Activated CD8-positive, alpha-beta memory T cell treated with anti-CD3 and anti-CD28 coated beads for 24 hours (primary cell): Measurements from ENCODE around the gene AQP1.

ENCODE experiments used
- DNase-seq: peaks from one replicate; pipeline ENCODE4 v3.0.0-alpha.2; 2020

Gene AQP1

DNA sequence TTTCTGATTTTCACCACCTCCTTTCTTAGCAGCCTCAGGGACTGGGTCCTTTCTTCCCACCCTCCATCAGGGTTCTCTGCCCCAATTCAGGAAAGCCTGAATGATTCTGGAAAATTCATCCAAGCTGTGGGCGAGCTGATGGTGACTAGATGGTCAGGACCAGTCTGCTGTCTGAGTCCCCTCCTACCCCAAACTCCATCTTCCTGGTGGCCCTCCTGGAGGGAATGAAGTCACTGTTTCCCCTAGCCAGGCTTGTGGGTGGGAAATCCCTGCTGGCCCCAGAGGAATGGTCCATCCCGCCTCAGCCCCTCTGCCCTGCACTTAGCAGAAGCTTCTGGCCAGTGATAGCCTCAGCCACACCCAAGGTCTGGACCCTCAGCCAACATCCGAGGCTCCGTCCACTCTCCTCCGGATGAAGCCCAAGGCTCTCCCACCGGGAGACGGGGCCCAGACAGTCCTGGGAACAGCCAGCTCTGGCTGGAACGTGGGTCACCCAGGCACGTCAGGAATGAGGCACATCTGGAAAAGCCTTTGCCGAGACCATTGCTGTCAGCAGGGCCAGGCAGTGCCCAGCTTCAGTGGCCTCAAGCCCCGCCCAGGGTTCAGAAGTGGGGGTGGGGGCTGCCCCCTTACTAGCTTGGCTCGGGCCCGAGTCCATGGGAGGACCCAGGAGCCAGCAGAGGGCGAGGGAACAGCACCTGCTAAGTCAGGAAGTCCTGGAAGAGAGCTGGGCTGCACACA lies 4.0 kb upstream of the AQP1 start:
- DNase-seq = no peak

DNA sequence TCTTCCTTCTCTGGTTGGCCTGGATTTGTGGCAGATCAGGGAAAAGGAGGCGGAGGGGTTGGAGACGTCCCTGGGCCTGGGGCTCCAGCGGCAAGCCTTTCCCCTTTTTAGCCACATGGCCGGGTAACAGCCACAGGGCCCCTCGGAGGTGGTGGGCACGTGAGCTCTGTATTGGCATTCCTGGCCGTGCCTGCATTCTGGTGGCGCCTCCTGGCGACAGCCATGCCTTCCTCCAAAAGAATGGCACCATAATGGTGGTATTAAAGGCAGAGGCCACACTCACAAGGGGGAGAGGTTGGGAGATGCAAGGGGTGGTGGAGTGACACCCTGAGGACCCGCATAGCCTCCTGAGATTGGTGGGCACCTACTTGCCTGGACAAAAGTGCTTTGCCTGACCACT lies 3.0 kb upstream of the AQP1 start:
- DNase-seq = no peak

DNA sequence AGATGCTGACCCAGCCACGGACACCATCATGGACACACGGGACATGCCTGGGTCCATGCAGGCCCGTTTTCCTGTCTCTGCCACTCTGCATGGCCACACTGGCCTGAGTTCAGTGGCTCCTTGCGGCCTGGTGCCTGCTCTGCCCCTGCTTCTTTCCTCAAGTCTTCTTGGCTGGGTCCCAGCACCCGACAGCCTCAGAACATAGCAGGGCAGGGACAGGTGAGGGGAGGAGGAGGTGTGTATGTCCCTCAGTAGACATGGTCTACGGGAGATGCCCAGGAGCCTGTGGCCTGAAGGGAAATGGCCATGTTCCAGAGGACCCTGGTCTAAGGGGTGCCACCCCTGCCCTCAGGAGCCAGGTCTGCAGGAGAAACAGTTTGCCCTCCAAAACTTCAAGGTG lies 2.2 kb upstream of the AQP1 start:
- DNase-seq = no peak

DNA sequence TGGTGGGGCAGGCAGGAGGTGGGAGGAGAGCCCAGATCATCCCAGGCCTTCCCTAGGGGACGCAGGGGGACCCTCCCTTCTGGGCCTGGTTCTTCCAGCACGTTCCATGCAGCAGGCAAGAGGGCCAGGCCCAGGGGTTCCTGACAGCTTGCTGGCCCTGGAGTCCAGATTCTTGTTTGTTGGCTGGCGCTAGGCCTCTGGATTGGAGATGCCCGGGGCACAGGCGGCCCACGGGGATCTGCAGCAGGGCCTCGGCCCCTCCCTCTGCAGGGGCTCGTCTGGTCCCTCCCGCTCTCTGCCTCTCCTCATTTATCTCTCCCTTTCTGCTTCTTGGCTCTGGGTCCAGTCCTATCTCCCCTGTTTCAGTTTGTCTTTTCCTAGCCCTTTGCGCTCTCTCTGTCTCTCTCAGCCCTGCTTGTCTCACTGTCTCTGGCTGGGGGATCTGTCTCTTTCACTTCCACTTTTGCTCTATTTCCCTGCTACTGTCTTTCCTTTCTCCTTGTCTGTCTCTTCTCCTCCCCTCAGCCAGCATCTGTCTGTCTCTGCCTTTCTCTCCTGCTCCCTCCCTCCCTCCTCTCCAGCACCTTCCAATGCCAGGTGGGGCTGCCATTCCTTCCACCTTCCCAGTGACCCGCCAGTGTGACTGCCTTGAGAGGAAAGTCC lies 1.1 kb upstream of the AQP1 start:
- no peak for DNase-seq

DNA sequence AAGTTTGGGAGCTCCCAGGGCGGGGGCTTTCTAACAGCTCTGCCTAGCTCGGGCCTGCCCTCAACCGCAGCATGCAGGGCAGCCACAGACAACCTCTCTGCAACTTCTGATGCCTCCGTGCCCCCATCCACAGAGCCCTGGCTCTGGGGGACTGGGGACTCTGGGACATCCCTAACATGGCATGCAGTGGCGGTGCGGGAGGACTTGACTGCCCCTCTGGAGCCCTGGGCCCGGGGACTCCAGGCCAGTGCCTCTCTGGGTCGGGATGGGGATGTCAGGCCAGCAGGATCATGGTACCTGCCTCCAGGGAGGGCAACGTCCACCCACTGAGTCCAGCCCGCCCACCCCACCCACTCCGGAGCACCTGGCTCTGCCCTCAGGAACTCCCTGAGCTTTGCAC lies 520 bp upstream of the AQP1 start:
- no peak for DNase-seq

DNA sequence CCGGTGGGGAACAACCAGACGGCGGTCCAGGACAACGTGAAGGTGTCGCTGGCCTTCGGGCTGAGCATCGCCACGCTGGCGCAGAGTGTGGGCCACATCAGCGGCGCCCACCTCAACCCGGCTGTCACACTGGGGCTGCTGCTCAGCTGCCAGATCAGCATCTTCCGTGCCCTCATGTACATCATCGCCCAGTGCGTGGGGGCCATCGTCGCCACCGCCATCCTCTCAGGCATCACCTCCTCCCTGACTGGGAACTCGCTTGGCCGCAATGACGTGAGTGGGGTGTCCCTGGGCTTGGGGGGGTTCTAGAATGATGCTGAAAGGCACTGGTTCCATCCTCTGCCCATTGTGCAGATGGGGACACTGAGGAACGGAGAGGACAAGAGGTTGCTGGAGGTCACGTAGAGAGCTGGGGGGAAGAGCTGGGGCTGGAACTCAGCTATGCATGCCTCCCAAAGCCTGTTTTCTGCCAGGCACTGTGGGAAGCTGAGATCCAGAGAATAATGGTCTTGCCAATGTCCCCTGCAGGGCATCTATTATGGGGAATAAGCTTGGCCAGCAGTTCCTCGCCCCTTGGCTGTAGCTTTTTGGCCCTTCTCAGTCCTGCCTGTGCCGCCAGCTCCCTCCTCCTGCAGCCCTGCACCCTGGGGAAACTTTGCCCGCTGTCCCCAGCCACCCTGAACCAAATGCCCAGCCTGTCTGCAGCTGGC lies 523 bp downstream of the AQP1 start:
- no peak for DNase-seq

DNA sequence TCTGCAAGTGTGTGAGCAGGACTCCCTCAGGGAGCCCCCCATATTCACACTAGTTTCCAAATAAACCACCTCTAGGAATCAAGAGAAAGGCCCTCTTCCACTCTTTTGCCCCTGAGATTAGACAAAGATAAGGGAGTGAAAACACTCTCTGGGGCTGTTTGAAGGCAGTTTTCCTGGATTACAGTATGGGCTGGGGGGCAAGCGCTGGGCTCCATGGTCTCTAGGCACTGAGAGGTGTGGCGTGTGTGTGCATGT lies 1.0 kb downstream of the AQP1 start:
- no peak for DNase-seq

DNA sequence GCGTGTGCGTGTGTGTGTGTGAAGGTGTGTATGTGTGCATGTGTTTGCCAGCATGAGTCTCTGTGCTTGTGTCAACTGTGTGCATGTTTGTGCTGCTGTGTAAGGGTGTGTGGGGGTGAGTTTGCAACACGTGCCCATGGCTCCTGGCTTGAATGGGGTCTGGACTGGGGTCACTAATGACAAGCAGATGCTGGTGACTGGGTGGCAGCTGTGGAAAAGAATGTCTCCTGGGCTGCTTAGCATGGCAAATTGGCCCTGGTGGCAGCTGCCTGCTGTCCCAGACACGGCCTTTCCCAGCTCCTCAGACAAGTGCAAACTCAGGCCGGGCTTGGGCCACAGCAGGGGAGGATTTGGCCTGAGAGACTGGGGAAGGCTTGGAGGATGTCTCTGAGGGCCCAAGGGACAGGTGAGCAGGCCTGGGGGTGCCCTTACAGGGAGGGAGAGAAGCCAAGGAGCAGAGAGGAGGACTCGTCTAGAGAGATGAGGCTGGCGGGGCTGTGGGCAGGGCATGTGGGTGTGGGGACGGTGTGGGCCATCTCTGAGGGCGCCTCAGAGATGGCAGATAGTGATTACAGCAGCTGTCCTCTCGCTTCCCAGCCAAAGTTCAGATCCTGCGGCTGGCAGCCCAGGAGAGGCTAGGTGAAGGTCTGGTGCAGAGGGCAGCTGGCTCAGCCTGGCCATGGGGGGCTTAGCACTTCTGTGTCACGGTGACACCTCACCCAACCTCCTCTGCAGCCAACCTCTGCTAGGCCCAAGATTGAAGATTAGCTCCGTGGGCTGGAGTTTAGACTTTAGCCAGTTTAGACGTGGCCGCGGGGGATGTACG lies 1.5 kb downstream of the AQP1 start:
- no peak for DNase-seq

DNA sequence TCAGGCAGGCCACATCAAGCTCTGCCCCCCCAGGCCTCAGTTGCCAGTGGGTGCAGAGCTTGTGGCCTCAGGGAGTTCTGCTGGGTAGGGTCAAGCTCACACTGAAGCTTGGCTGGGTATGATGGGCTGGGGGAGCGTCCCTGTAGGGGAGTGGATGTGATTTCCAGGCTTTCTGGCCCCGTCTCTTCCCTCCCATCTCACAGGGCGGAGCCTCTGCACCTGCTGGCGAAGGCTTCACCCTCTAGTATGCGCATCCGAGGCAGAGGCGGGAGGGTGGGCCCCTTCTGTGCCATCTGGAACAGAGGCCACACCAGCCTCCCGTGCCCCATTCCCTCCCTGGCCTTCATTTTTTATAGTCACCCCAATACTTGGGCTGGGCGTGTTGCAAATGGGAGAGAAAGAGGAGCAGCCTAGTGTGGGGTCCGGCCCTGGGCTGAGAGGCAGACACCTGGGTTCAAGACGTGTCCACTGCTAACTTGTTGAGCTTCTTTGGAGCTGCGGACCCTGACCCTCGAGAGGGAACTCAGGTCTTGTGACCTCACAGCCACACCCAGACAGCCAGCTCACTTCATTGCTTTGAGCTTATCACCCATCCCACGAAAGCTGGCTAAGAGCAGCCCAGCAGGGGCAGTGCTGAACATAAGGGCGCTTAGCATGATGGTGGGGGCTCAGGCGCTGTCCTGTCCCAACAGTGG lies 2.3 kb downstream of the AQP1 start:
- no peak for DNase-seq

DNA sequence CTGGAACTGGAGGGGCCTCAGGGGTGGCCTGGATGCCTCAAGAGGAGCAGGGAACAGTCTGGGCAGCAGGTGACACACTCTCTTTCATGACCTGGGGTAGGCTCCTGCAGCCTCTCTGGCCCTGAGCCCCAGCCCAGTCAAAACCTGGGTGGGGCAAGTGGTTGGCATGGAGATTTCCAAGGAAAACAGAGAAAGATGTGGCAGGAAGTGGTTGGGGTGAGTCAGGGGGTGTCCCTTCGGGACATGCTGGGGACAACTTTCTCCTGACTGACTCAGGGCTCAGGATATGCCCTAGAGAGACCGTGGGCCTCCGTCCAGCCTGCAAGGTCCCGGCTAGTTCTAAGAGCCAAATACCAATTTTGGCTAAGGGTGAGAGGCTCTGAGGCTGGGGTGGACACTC lies 2.9 kb downstream of the AQP1 start:
- no peak for DNase-seq

DNA sequence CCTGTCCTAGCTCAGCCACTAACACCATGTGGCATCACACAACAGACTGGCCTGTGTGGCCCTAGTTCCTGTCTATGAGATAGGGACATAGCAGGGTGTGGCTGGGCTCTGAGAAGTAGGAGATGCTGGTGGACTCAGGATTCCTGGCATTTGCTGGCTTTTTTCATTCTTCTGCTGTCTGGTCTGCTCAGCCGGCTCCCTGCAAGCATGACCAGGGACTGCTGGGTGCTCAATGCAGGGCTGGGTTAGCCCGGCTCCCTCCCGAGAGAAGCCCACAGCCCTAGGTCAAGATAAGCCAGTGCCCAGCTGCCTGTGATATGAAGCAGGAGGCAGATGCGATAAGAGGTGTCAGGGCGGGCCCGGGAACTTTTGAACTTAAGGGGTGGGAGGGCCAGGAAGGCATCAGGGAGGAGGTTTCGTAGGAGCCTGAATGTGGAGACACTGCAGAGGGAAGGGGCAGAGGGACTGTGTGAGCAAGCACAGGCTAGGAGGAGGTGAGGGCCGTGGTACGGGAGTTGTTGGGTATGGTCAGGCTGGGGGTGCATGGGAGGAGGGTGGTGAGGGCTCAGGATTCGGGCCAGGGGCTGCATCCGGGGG lies 3.5 kb downstream of the AQP1 start:
- no peak for DNase-seq

DNA sequence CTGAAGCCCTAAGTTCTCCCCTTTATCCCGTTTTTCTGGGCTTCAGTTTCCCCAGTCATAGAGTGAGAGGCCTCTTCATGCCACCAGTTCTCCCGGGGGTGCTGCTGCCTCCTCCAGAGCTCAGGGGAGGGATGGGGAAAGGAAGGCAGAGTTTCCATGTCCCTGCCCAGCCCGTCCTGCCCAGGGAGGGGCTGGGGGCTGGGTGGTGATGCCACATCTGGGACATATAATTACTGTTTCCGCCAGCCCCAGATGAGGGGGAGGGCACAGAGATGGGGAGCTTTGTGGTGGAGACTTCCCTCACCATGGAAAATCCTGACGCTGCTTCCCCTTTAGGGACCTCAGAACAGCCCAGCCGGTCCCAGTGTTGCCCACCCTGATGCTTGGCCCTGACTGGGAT lies 4.1 kb downstream of the AQP1 start:
- no peak for DNase-seq

DNA sequence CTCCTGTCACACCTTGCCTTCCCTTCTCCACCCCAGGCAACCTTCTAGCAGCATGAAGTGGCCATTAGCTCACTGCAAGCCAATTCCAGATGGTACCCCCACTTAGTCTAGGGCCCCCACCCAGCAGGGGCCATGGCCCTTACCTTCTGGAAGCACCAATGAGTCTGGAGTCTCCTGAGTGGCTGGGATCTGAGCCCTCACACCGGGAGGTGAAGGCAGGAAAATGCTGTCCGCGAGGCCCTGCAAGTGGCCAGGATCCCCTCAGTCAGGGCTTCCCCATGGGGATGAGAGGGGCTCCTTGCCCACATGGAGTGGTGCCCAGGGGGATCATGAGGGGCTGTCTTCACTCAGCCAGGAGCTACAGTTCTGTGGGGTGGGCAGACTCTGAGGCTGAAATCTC lies 4.6 kb downstream of the AQP1 start:
- DNase-seq = no peak

DNA sequence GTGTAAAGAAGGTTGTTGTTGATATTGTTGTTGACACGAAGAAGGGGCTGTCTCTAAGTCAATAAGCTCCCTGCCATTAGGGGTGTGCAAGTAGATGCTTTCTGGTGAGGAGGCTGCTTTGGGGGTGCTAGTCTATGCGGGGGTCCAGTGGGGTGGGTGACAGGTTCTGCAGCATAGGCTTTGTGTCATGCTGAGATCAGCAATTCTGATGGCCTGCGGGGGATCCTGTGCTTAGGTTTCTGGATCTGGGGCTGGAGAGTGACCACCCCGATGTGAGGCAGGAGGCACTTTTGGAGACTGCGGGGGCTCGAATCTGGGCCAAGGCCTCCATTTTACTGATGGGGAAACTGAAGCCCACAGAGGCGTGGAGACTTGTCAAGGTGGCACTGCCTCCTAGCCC lies 5.1 kb downstream of the AQP1 start:
- no peak for DNase-seq

DNA sequence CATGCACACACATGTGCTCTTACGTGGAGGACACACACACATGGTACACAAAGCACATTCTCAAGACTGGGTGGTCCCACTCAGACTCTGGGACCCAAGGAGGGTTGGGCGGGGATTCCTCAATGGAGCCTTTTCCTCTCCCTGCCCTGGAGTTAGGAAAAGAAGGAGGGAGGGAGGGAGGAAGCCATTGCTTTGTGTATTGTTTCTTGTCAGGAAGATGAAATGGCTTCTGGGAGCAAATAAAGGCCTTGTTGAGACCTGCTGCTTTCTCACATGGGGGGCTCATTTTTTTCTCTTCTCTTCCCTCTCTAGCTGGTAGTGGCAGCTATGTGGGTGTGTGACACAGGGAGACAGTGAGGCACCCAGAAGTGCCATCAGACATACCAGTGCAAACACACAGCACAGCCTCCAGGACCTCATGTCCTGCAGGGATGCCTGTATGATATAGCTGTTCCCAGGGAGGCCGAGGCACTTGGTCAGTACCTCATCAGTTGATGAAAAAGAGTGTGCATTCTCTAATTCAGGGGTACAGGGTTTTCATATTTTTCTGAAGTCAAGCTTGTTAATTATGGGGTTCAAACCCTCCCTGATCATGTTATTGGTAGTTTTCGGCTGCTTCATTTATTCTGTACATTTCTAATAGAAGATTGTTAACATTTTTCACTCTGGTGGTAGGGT lies 5.7 kb downstream of the AQP1 start:
- no peak for DNase-seq

DNA sequence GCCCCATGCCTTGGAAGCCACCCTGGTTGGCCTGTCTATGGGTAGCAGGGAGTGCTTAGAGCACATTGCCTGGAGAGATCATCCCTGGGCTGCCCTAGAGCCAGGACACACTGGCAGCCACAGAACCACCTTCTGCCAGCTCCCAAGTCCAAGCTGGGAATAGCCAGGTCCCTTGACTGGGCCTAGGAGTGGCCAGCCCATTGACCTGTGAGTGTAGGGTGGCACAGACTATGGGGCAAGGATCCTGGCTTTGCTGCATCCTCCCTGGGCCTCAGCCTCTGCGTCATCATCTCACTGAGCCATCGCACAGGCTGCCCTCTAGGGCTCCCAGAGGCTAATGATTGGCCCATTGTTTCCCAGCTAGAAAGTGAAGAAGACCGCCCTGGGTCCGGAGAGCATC lies 7.0 kb downstream of the AQP1 start:
- no peak for DNase-seq

DNA sequence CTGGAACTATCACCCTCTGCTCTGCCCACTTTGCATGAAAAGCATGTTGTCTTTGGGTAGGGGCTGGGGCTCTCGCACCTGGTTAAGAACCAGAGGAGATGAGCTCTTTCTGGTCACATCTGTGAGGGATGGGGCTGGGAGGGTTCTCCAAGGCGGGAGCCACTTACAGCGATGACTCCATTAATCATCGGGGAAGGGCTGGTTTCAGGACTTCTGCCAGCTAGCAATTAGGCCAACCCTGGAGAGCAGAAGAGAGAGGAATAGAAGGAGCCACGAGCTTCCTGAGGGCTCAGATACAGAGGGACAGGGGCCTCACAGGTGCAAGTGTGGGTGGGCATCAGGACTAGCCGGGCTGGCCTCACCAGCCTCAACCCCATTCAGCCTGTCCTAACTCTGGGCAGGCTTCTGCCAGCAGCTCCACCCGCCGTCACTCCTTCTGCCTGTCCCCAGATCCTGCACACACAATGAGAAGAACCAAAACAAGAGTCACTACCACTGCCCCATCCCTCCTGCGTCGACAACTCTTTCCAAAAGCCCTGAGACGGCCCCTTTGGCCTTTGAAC lies 8.4 kb downstream of the AQP1 start:
- no peak for DNase-seq

DNA sequence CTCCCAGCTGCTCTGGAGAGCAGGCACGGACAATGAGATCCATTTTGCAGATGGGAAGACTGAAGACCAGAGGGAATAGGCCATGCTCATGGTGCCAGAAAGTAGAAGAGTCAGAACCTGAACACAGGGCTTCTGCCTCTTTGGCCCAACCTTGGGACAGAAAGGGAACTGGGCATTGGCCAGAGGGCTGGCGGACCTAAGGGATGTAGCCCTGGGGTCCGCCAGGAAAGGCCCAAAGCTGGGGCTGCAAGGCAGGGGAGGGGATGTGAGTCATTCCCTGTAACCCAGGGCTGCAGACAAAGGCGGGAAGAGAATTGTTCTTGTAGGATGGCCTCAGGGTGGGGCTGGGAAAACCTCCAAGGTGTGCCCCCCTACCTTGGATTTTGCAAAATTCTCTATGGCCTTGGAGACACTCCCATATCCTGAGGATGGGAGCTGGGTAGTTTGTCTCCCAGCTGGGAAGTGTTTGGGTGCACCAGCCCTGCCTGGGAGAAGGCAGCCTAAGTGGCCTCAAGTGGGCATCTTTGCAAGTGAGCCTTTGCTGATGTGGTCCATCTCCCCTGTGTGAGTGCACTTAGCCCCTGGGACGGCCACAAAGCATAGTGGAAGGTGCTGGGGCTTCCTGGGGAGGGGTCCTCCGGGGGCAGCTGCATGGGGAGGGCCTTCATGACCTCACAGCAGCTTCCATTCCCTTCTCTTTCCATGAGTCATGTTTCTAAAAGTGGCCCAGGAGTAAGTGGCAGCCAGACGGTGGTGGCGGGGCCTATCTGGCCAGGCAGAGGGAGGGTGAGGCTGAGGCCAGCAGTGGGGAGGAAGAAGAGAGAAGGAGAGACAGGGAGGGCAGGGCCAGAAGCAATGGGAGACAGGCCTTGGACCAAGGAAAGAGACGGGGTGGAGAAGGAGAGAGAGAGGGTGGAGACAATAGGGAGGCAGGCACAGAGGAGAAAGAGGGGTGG lies 9.2 kb downstream of the AQP1 start:
- no peak for DNase-seq

DNA sequence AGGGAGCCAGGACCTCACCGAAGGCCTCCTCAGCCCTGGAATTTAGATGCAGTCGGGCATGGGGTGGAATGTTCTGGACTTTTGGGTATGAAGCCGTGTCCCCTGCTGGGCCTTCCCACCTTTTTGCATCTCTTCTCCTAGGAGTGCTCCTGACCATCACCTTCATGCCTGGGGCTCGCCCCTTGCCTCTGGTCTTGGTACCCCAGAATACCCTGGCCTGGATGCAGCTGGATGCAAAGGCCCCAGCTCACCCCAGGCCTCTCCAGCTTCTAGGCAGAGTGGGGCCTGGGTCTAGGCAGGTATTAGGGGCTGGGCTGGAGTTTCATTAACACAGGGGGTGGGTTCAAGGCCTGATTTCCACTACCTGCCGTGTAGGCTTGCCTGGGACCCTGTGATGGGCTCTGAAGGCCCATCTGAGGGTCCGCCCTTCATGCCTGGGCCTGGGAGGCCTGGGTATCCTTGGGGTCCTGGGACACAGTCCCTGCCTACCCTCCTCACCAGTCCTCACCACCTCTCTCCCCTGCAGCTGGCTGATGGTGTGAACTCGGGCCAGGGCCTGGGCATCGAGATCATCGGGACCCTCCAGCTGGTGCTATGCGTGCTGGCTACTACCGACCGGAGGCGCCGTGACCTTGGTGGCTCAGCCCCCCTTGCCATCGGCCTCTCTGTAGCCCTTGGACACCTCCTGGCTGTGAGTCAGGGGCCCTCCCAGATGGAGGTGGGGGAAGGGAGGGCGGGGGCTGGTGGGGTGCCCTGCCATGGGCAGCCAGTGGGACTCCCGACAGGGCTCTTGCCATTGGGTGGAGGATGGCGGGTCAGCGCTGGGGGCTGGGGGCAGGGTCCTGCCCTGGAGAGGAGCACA lies 10.1 kb downstream of the AQP1 start:
- DNase-seq = no peak

DNA sequence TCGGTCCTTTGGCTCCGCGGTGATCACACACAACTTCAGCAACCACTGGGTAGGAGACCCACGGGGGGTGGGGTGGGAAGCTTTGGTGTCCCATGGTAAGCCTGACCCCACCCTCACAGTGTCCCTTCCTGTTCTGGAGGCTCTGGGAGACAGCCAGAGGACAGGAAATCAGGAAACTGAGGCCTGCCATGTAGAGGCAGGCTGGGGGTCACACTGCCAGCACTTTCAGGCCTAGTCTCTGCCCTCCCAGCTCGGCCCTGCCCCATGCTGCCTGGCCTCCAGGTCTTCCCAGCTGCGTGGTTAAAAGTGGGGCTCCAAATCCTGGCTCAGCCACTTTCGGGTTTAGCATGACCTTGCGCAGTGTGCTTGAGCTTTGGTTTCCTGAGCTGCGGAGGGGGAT lies 10.9 kb downstream of the AQP1 start:
- DNase-seq = peak; percentile 30
